GM23338 (cell line): ENCODE results near the gene CPLANE1. TPM values are rescaled to one million over a fixed set of nuclear protein-coding genes. Genes with fewer than 3 reads are reported as not detected.

Experiments used
- ATAC-seq: fragments of 200-7000 bp; cut with Tn5 transposase; 3 replicates; pipeline ENCODE4 v1.9.1; 2020
- DNase-seq: peaks from one replicate; pipeline ENCODE4 v3.0.0-alpha.2; 2015; ENCODE audit warnings: low spot score
- H2AFZ ChIP-seq: fragments of 200-600 bp; sonication (generic); 2 replicates; pipeline ENCODE4 v1.8.0; 2016; ENCODE audit warnings: antibody characterized with exemption, mild to moderate bottlenecking, moderate library complexity
- H3F3A ChIP-seq: fragments of 200-600 bp; sonication (generic); replicated peaks from 2 replicates; pipeline ENCODE4 v1.8.0; 2017; ENCODE audit warnings: antibody characterized with exemption, mixed run types, low read depth
- H3K27ac ChIP-seq: fragments of 200-600 bp; sonication (generic); 2 replicates; pipeline ENCODE4 v1.6.1; 2016; ENCODE audit warnings: low read depth
- H3K27me3 ChIP-seq: fragments of 200-600 bp; sonication (generic); 2 replicates; pipeline ENCODE4 v1.8.0; 2016; ENCODE audit warnings: mild to moderate bottlenecking, mixed run types, moderate library complexity; ENCODE audit not compliant: insufficient read depth
- H3K36me3 ChIP-seq: fragments of 200-600 bp; sonication (generic); 2 replicates; pipeline ENCODE4 v1.8.0; 2016; ENCODE audit warnings: mild to moderate bottlenecking; ENCODE audit not compliant: insufficient read depth
- H3K4me1 ChIP-seq: fragments of 200-600 bp; sonication (generic); 2 replicates; pipeline ENCODE4 v1.8.0; 2016; ENCODE audit warnings: mild to moderate bottlenecking, moderate library complexity; ENCODE audit not compliant: insufficient read depth
- H3K4me2 ChIP-seq: fragments of 200-600 bp; sonication (generic); 2 replicates; pipeline ENCODE4 v1.7.1; 2017; ENCODE audit warnings: mixed run types
- H3K4me3 ChIP-seq: fragments of 200-600 bp; sonication (generic); 2 replicates; pipeline ENCODE4 v1.6.1; 2016; ENCODE audit warnings: mixed run types
- H3K79me2 ChIP-seq: fragments of 200-600 bp; sonication (generic); replicated peaks from 2 replicates; pipeline ENCODE4 v1.8.0; 2017; ENCODE audit warnings: mild to moderate bottlenecking; ENCODE audit not compliant: insufficient read depth
- H3K9me2 ChIP-seq: fragments of 200-600 bp; sonication (generic); 2 replicates; pipeline ENCODE4 v1.8.0; 2017; ENCODE audit not compliant: insufficient read depth
- H4K20me1 ChIP-seq: fragments of 200-600 bp; sonication (generic); replicated peaks from 2 replicates; pipeline ENCODE4 v1.8.0; 2017; ENCODE audit warnings: mild to moderate bottlenecking; ENCODE audit not compliant: insufficient read depth
- H3K27ac Mint-ChIP-seq: 2 replicates; pipeline ENCODE4 v1.8.0; 2020; ENCODE audit warnings: inconsistent platforms, mild to moderate bottlenecking, moderate library complexity, mixed read lengths
- H3K27me3 Mint-ChIP-seq: 3 replicates; pipeline ENCODE4 v1.8.0; 2022; ENCODE audit warnings: low read depth, mild to moderate bottlenecking, moderate library complexity, mixed read lengths, inconsistent platforms; ENCODE audit not compliant: insufficient read depth, poor library complexity
- H3K36me3 Mint-ChIP-seq: 3 replicates; pipeline ENCODE4 v1.8.0; 2021; ENCODE audit warnings: low read depth, mild to moderate bottlenecking, inconsistent platforms, moderate library complexity, mixed read lengths
- H3K4me1 Mint-ChIP-seq: 3 replicates; pipeline ENCODE4 v1.8.0; 2020; ENCODE audit warnings: mild to moderate bottlenecking, inconsistent platforms, mixed read lengths
- H3K4me3 Mint-ChIP-seq: 3 replicates; pipeline ENCODE4 v1.8.0; 2021; ENCODE audit warnings: moderate library complexity, mild to moderate bottlenecking, inconsistent platforms, mixed read lengths
- H3K9me3 Mint-ChIP-seq: 3 replicates; pipeline ENCODE4 v1.8.0; 2020; ENCODE audit warnings: moderate library complexity, mild to moderate bottlenecking, inconsistent platforms, mixed read lengths
- CREB1 ChIP-seq: fragments of 250-450 bp; sonication (Bioruptor Pico); IDR thresholded peaks from 2 replicates; pipeline ENCODE4 v1.5.0; 2020; ENCODE audit warnings: low read depth, mild to moderate bottlenecking, moderate library complexity
- ETS1 ChIP-seq: IDR thresholded peaks from 2 replicates; pipeline ENCODE4 v1.6.1; 2016; ENCODE audit warnings: antibody characterized with exemption
- EZH2 ChIP-seq: fragments of 200-600 bp; sonication (generic); IDR thresholded peaks from one replicate; pipeline ENCODE4 v1.8.0; 2017; ENCODE audit warnings: antibody characterized with exemption, mild to moderate bottlenecking, low read depth; ENCODE audit not compliant: unreplicated experiment
- ZNF114 ChIP-seq: fragments of 250-450 bp; sonication (Bioruptor Pico); IDR thresholded peaks from 2 replicates; pipeline ENCODE4 v1.5.0; 2020; ENCODE audit warnings: mild to moderate bottlenecking, moderate library complexity
- ZNF331 ChIP-seq: fragments of 250-450 bp; sonication (Bioruptor Pico); IDR thresholded peaks from 2 replicates; pipeline ENCODE4 v1.5.0; 2020; ENCODE audit warnings: low read depth, mild to moderate bottlenecking, moderate library complexity
- polyA plus RNA-seq: library from polyadenylated mRNA; unstranded; fragments of >200 nt; fragmentation: Nextera tagmentation; extraction: Ambion mirVana; gene quantifications from 2 replicates; pipeline ENCODE4 v1.2.1, GENCODE V29; 2016
- total RNA-seq: library from RNA; depleted of rRNA; stranded (reverse); fragments of >200 nt; shearing (Covaris generic); gene quantifications from 2 replicates; pipeline ENCODE4 v1.2.3, GENCODE V29; 2014
- TF ChIP-seq, protein P1 (sequence below): IDR thresholded peaks from one replicate; pipeline ENCODE4 v1.6.1; 2018; ENCODE audit warnings: antibody characterized with exemption; ENCODE audit not compliant: unreplicated experiment
- TF ChIP-seq, protein P2 (sequence below): fragments of 250-450 bp; sonication (Bioruptor Pico); IDR thresholded peaks from 2 replicates; pipeline ENCODE4 v1.5.0; 2020; ENCODE audit warnings: mild to moderate bottlenecking, moderate library complexity

The CPLANE1 gene
- total and polyA plus RNA-seq, 2 experiments from 2014 or later, result 5.1 to 8.3 TPM

- Histone ChIP-seq H2AFZ (no peak overlapping the region), H3K27ac (no peak overlapping the region), H3K79me2 (no peaks in the 10 kb centered on the region), H3K27me3 (peaks cover 81% of the 10 kb centered on the region), H3K4me3 (no peak overlapping the region), H3K4me1 (peaks cover 11% of the 10 kb centered on the region), H3K36me3 (no peaks in the 10 kb centered on the region; the same call in 1 of the 2 replicates), H3K4me2 (no peak overlapping the region), H3K9me2 (no peaks in the 10 kb centered on the region), H4K20me1 (peaks cover 5% of the 10 kb centered on the region), H3F3A (no peaks in the 10 kb centered on the region)
- TF ChIP-seq, protein P1, sequence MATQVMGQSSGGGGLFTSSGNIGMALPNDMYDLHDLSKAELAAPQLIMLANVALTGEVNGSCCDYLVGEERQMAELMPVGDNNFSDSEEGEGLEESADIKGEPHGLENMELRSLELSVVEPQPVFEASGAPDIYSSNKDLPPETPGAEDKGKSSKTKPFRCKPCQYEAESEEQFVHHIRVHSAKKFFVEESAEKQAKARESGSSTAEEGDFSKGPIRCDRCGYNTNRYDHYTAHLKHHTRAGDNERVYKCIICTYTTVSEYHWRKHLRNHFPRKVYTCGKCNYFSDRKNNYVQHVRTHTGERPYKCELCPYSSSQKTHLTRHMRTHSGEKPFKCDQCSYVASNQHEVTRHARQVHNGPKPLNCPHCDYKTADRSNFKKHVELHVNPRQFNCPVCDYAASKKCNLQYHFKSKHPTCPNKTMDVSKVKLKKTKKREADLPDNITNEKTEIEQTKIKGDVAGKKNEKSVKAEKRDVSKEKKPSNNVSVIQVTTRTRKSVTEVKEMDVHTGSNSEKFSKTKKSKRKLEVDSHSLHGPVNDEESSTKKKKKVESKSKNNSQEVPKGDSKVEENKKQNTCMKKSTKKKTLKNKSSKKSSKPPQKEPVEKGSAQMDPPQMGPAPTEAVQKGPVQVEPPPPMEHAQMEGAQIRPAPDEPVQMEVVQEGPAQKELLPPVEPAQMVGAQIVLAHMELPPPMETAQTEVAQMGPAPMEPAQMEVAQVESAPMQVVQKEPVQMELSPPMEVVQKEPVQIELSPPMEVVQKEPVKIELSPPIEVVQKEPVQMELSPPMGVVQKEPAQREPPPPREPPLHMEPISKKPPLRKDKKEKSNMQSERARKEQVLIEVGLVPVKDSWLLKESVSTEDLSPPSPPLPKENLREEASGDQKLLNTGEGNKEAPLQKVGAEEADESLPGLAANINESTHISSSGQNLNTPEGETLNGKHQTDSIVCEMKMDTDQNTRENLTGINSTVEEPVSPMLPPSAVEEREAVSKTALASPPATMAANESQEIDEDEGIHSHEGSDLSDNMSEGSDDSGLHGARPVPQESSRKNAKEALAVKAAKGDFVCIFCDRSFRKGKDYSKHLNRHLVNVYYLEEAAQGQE, result no peak
- TF ChIP-seq CREB1 (no peak), ETS1 (no peak), ZNF114 (CRISPR knock-in tag) (no peak), ZNF331 (CRISPR knock-in tag) (no peak), EZH2 (no peak)
- TF ChIP-seq, protein P2, sequence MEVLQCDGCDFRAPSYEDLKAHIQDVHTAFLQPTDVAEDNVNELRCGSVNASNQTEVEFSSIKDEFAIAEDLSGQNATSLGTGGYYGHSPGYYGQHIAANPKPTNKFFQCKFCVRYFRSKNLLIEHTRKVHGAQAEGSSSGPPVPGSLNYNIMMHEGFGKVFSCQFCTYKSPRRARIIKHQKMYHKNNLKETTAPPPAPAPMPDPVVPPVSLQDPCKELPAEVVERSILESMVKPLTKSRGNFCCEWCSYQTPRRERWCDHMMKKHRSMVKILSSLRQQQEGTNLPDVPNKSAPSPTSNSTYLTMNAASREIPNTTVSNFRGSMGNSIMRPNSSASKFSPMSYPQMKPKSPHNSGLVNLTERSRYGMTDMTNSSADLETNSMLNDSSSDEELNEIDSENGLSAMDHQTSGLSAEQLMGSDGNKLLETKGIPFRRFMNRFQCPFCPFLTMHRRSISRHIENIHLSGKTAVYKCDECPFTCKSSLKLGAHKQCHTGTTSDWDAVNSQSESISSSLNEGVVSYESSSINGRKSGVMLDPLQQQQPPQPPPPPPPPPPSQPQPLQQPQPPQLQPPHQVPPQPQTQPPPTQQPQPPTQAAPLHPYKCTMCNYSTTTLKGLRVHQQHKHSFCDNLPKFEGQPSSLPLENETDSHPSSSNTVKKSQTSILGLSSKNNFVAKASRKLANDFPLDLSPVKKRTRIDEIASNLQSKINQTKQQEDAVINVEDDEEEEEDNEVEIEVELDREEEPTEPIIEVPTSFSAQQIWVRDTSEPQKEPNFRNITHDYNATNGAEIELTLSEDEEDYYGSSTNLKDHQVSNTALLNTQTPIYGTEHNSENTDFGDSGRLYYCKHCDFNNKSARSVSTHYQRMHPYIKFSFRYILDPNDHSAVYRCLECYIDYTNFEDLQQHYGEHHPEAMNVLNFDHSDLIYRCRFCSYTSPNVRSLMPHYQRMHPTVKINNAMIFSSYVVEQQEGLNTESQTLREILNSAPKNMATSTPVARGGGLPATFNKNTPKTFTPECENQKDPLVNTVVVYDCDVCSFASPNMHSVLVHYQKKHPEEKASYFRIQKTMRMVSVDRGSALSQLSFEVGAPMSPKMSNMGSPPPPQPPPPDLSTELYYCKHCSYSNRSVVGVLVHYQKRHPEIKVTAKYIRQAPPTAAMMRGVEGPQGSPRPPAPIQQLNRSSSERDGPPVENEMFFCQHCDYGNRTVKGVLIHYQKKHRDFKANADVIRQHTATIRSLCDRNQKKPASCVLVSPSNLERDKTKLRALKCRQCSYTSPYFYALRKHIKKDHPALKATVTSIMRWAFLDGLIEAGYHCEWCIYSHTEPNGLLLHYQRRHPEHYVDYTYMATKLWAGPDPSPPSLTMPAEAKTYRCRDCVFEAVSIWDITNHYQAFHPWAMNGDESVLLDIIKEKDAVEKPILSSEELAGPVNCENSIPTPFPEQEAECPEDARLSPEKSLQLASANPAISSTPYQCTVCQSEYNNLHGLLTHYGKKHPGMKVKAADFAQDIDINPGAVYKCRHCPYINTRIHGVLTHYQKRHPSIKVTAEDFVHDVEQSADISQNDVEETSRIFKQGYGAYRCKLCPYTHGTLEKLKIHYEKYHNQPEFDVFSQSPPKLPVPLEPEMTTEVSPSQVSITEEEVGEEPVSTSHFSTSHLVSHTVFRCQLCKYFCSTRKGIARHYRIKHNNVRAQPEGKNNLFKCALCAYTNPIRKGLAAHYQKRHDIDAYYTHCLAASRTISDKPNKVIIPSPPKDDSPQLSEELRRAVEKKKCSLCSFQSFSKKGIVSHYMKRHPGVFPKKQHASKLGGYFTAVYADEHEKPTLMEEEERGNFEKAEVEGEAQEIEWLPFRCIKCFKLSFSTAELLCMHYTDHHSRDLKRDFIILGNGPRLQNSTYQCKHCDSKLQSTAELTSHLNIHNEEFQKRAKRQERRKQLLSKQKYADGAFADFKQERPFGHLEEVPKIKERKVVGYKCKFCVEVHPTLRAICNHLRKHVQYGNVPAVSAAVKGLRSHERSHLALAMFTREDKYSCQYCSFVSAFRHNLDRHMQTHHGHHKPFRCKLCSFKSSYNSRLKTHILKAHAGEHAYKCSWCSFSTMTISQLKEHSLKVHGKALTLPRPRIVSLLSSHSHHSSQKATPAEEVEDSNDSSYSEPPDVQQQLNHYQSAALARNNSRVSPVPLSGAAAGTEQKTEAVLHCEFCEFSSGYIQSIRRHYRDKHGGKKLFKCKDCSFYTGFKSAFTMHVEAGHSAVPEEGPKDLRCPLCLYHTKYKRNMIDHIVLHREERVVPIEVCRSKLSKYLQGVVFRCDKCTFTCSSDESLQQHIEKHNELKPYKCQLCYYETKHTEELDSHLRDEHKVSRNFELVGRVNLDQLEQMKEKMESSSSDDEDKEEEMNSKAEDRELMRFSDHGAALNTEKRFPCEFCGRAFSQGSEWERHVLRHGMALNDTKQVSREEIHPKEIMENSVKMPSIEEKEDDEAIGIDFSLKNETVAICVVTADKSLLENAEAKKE (CRISPR knock-in tag), result no peak
- Mint-ChIP-seq H3K4me3 (no peak overlapping the region), H3K36me3 (0 out of 3 replicates have a peak, but pooled peaks cover 2% of the 10 kb centered on the region), H3K27me3 (peaks cover 48% of the 10 kb centered on the region), H3K9me3 (no peaks in the 10 kb centered on the region), H3K27ac (no peak overlapping the region), H3K4me1 (peaks cover 43% of the 10 kb centered on the region)
- ATAC-seq (no peak), DNase-seq (no peak)
These were observed 161.2 kb downstream of the CPLANE1 start for GRCh38 chr5:37088009-37088408.
